ENCODE data around the gene PPP1R27. TPM values are rescaled to one million over a fixed set of nuclear protein-coding genes. Genes with fewer than 3 reads are reported as not detected.

PPP1R27 gene
- total and polyA plus RNA-seq, 12 donors, result 0.11 to 3.1 (median 0.69) TPM; not detected in 6

DNA sequence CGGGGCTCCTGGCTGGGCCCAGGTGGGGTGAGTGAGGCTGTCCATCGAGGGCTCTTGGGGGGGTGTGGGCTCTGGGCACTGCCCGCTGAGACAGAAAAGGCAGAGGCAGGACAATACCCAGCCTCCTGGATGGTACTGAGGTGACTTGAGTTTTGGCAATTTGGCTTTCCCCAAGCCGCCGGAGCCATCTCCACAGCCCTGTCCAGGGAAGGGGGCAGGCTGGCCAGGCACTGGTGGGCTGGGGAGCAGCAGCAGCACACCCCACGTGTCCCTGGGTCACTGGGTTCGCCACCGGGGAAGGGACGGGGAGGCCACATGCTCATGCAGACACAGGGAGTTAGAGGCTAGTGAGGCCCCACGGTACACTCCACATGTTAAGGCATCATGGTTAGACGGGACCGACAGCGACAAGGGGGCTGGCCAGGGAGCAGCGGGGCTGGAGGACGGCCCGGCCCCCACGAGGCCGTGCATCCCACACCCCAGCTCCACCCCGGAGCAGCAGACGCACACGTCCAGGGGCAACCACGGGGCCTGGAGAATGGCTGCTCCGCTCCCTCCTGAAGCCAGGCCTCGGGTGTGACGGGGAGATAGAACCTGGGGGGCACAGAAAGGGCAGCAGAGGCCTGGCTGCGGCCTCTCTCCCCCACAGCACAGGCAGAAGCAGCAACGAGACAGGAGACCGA lies 33.3 kb upstream of the PPP1R27 start:
- H3K9me3 ChIP-seq (replicated peaks in 1 of 3), result no peaks in the 10 kb centered on the region
- 56 to 69% (median 57%) methylated on average over 8 to 28 of the region's 28 CpGs; no CpG with 5 or more reads in 1 of the 4 donors for WGBS, 4 donors
- H3K4me1 ChIP-seq (replicated peaks in 1 of 2), result peaks cover 25 to 47% of the 10 kb centered on the region in 2 donors
- H3K36me3 ChIP-seq (replicated peaks in 1 of 2), result peaks cover 0 to 25% of the 10 kb centered on the region in 2 donors
- no peaks in the 10 kb centered on the region for H3K27me3 ChIP-seq
- peak overlapping the region; percentile 47 to 100 (median 92) for H3K27ac ChIP-seq
- TF ChIP-seq CTCF (IDR thresholded peaks at IDR 0.05), result no peak
- no peak for TF ChIP-seq POLR2A (IDR thresholded peaks at IDR 0.05)
- no peak overlapping the region for H3K4me3 ChIP-seq
- intact Hi-C loops (cut with DNase I), result no loop called here
- DNase-seq, result peak in 1 of 7 donors; percentile 57

- intact Hi-C loops (cut with DNase I), result no loop called here
- peaks cover 24 to 48% of the 10 kb centered on the region in 2 donors for H3K4me1 ChIP-seq (replicated peaks in 1 of 2)
- no peaks in the 10 kb centered on the region for H3K9me3 ChIP-seq (replicated peaks in 1 of 3)
- H3K4me3 ChIP-seq, result no peak overlapping the region
- H3K27me3 ChIP-seq, result no peaks in the 10 kb centered on the region
- H3K27ac ChIP-seq, result peak overlapping the region; percentile 47 to 100 (median 92)
- TF ChIP-seq POLR2A (IDR thresholded peaks at IDR 0.05), result peak; percentile 27 to 50
- no peak for TF ChIP-seq CTCF (IDR thresholded peaks at IDR 0.05)
- 18 to 29% (median 24%) methylated on average over 6 to 23 of the region's 23 CpGs for WGBS, 4 donors
- peaks cover 0 to 25% of the 10 kb centered on the region in 2 donors for H3K36me3 ChIP-seq (replicated peaks in 1 of 2)
- DNase-seq, result peak in 6 of 7 donors; percentile 74 to 87 (median 80)
Observed at GRCh38 chr17:81867170-81867990, 32.5 kb upstream of the PPP1R27 start.

DNA sequence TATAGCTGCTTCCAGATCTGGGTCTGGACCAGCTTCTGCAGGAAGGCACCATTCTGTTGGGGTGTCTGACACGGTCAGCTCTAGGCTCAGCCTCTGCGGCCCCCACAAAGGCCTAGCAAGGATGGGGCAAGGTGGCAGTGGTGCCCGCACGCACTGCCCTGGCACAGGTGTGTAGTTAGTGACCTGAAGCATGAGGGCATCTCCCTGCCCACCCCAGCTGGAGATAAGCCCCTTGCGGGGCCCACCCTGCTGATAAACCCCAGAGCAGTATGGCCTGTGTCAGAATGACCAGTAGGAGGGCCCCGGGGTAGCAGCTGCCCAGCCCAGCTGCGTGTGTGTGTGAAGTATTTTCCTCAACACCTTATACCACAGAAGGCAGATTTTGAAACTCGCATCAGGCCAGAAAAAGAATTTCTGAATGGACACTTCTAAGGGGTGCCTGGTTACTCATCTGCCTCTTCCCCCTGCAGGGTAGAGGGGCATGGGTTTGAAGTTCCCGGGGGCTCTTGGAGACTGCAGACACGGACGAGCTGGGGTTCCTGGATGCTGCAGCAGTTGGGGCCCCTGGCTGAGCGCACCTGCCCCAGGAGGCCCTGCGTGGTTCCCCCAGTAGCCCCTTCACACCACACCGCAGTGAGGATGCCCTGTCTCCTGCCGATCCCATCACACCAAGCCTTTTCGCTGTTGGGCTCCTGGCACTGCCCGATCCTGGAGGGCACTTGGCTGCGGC lies 31.8 kb upstream of the PPP1R27 start:
- no peaks in the 10 kb centered on the region for H3K27me3 ChIP-seq
- peak overlapping the region in 4 of 5 donors; percentile 86 to 100 (median 96) for H3K27ac ChIP-seq
- DNase-seq, result peak in 1 of 7 donors; percentile 40
- 58 to 81% (median 65%) methylated on average over 11 to 18 of the region's 18 CpGs for whole genome bisulfite sequencing, 4 donors
- intact Hi-C loops (cut with DNase I), result no loop called here
- TF ChIP-seq POLR2A (IDR thresholded peaks at IDR 0.05), result no peak
- H3K4me1 ChIP-seq (replicated peaks in 1 of 2), result peaks cover 26 to 50% of the 10 kb centered on the region in 2 donors
- H3K4me3 ChIP-seq, result no peak overlapping the region
- H3K36me3 ChIP-seq (replicated peaks in 1 of 2), result peaks cover 0 to 25% of the 10 kb centered on the region in 2 donors
- no peaks in the 10 kb centered on the region for H3K9me3 ChIP-seq (replicated peaks in 1 of 3)

- 68 to 79% (median 77%) methylated on average over 9 to 18 of the region's 18 CpGs for WGBS, 4 donors
- H3K9me3 ChIP-seq (replicated peaks in 1 of 3), result no peaks in the 10 kb centered on the region
- no peak for TF ChIP-seq POLR2A (IDR thresholded peaks at IDR 0.05)
- no peak for TF ChIP-seq CTCF (IDR thresholded peaks at IDR 0.05)
- peaks cover 0 to 25% of the 10 kb centered on the region in 2 donors for H3K36me3 ChIP-seq (replicated peaks in 1 of 2)
- intact Hi-C loops (cut with DNase I), result no loop called here
- peak in 2 of 7 donors; percentile 54 to 78 for DNase-seq
- no peak overlapping the region for H3K4me3 ChIP-seq
- H3K27ac ChIP-seq, result peak overlapping the region in 2 of 5 donors; percentile 99 to 100
- H3K4me1 ChIP-seq (replicated peaks in 1 of 2), result peaks cover 28 to 50% of the 10 kb centered on the region in 2 donors
- H3K27me3 ChIP-seq, result no peaks in the 10 kb centered on the region
Observed at GRCh38 chr17:81865733-81866439, 31.0 kb upstream of the PPP1R27 start.
